Common myeloid progenitor, CD34-positive (primary cell): ENCODE measurements around the gene GPATCH1.

Experiments
- CTCF ChIA-PET: fragments of 350-600 bp; sonication (Branson Sonifier 250); formaldehyde crosslinking; loops from one replicate; lab custom pipeline; 2021; ENCODE audit warnings: antibody characterized with exemption; lab: Charles Lee
- POLR2A ChIA-PET: fragments of 350-600 bp; sonication (Branson Sonifier 250); formaldehyde crosslinking; loops from one replicate; lab custom pipeline; 2021; ENCODE audit warnings: antibody characterized with exemption; lab: Charles Lee
- DNase-seq, 3 donors: peaks; one replicate each; pipeline versions ENCODE4 v3.0.0 to v3.0.0-alpha.2; 2013
- H3K27ac ChIP-seq, 2 experiments: 1 replicate in 1 of 2; 2 replicates in 1 of 2; pipeline ENCODE4 v1.7.0; 2013; ENCODE audit warnings: inconsistent platforms in 2 of 2, low read length in 2 of 2, mild to moderate bottlenecking in 2 of 2, low read depth in 1 of 2, moderate library complexity in 1 of 2; ENCODE audit not compliant: severe bottlenecking in 2 of 2, insufficient read depth in 1 of 2, poor library complexity in 1 of 2
- H3K27me3 ChIP-seq, 5 experiments: replicated peaks in 2 of 5; 1 replicate in 3 of 5; 2 replicates in 2 of 5; pipeline versions ENCODE4 v1.6.1 to v1.7.0; 2013; ENCODE audit warnings: low read length in 4 of 5, mild to moderate bottlenecking in 2 of 5, moderate library complexity in 2 of 5, inconsistent platforms in 1 of 5; ENCODE audit not compliant: insufficient read depth in 5 of 5, control insufficient read depth in 4 of 5
- H3K36me3 ChIP-seq, 4 experiments: 1 replicate in 2 of 4; 2 replicates in 2 of 4; pipeline versions ENCODE4 v1.6.1 to v1.7.0; 2013; ENCODE audit warnings: low read length in 3 of 4, control low read depth in 1 of 4, mild to moderate bottlenecking in 1 of 4; ENCODE audit not compliant: control insufficient read depth in 4 of 4, insufficient read depth in 4 of 4
- H3K4me1 ChIP-seq, 4 experiments: 1 replicate in 3 of 4; 2 replicates in 1 of 4; pipeline versions ENCODE4 v1.6.1 to v1.7.1; 2013; ENCODE audit warnings: low read length in 3 of 4, mild to moderate bottlenecking in 3 of 4, control low read depth in 1 of 4, inconsistent platforms in 1 of 4, moderate library complexity in 1 of 4; ENCODE audit not compliant: control insufficient read depth in 4 of 4, insufficient read depth in 4 of 4; ENCODE audit errors: control extremely low read depth in 1 of 4
- H3K4me3 ChIP-seq, 7 experiments: 1 replicate in 4 of 7; 2 replicates in 3 of 7; pipeline versions ENCODE4 v1.5.1 to v1.7.0; 2013; ENCODE audit warnings: mild to moderate bottlenecking in 7 of 7, low read length in 6 of 7, moderate library complexity in 6 of 7, inconsistent platforms in 2 of 7, low read depth in 2 of 7, control low read depth in 1 of 7; ENCODE audit not compliant: insufficient read depth in 4 of 7, control insufficient read depth in 1 of 7; ENCODE audit errors: extremely low read depth in 1 of 7
- H3K9me3 ChIP-seq, 5 experiments: 1 replicate in 4 of 5; 2 replicates in 1 of 5; pipeline versions ENCODE4 v1.6.1 to v1.7.1; 2013; ENCODE audit warnings: low read length in 4 of 5, mild to moderate bottlenecking in 2 of 5, inconsistent platforms in 1 of 5, low read depth in 1 of 5, moderate library complexity in 1 of 5; ENCODE audit not compliant: control insufficient read depth in 4 of 5, insufficient read depth in 2 of 5; ENCODE audit errors: control extremely low read depth in 1 of 5
- WGBS: methylation state at CpG from one replicate; pipeline ENCODE4 v1.1.5; 2013; ENCODE audit not compliant: insufficient coverage; 5-methylcytosine and 5-hydroxymethylcytosine counted together

Gene GPATCH1

GRCh38 chr19:33139165-33139564, 58.2 kb downstream of the GPATCH1 start:
- CTCF ChIA-PET: interaction anchor here (0.7 to 1.4 kb wide), 2 partner anchors 9 to 40 kb away, joined by 3 read pairs; no protein-coding TSS in a partner anchor

GRCh38 chr19:33143897-33144405, 63.0 kb downstream of the GPATCH1 start:
- ChIA-PET CTCF (interaction anchor here (0.6 to 3.8 kb wide), 15 partner anchors 9 to 247 kb away, joined by 3 to 40 read pairs (median 4); no protein-coding TSS in a partner anchor), POLR2A (interaction anchor here (0.6 to 1.2 kb wide), 3 partner anchors 9 to 41 kb away, joined by 3 read pairs; no protein-coding TSS in a partner anchor)
- Histone ChIP-seq H3K4me3 (peak overlapping the region in 1 of 7 experiments; percentile 42), H3K9me3 (no peaks in the 10 kb centered on the region), H3K4me1 (peaks cover 0 to 4% (median 0%) of the 10 kb centered on the region in 4 experiments), H3K27ac (no peak overlapping the region), H3K27me3 (peaks cover 0 to 1% (median 0%) of the 10 kb centered on the region in 5 experiments), H3K36me3 (no peaks in the 10 kb centered on the region)
- WGBS: 16% methylated on average over 11 of the region's 23 CpGs
- peak; percentile 64 to 74 (median 73) for DNase-seq

More at GRCh38 chr19:33139165-33139564, 58.2 kb downstream of the GPATCH1 start:
- Histone ChIP-seq H3K4me3 (no peak overlapping the region), H3K9me3 (peaks cover 0 to 3% (median 0%) of the 10 kb centered on the region in 5 experiments), H3K27ac (no peak overlapping the region), H3K4me1 (peaks cover 0 to 4% (median 0%) of the 10 kb centered on the region in 4 experiments), H3K36me3 (no peaks in the 10 kb centered on the region), H3K27me3 (peaks cover 0 to 10% (median 3%) of the 10 kb centered on the region in 5 experiments)
- no peak for DNase-seq
- POLR2A ChIA-PET: no interaction called here
- WGBS: 90% methylated on average over 2 of the region's 4 CpGs

- no peak for DNase-seq
- H3K27me3 ChIP-seq: no peaks in the 10 kb centered on the region
- no peaks in the 10 kb centered on the region for H3K9me3 ChIP-seq
- peaks cover 0 to 4% (median 0%) of the 10 kb centered on the region in 4 experiments for H3K4me1 ChIP-seq
- no peak overlapping the region for H3K27ac ChIP-seq
- ChIA-PET CTCF (interaction anchor here (3.8 kb wide), 1 partner anchor 31 kb away, joined by 27 read pairs; no protein-coding TSS in a partner anchor), POLR2A (no interaction called here)
- no peak overlapping the region for H3K4me3 ChIP-seq
- 100% methylated on average over 2 of the region's 9 CpGs for WGBS
- no peaks in the 10 kb centered on the region for H3K36me3 ChIP-seq
These were observed 65.2 kb downstream of the GPATCH1 start for GRCh38 chr19:33146209-33146608.

GRCh38 chr19:33147538-33147937, 66.6 kb downstream of the GPATCH1 start:
- 98% methylated on average over 6 of the region's 6 CpGs for WGBS
- ChIA-PET POLR2A (no interaction called here), CTCF (interaction anchor here (1.0 to 3.8 kb wide), 3 partner anchors 13 to 224 kb away, joined by 3 to 27 read pairs (median 4); no protein-coding TSS in a partner anchor)
- H3K27ac ChIP-seq: no peak overlapping the region
- no peak for DNase-seq
- no peaks in the 10 kb centered on the region for H3K36me3 ChIP-seq
- H3K27me3 ChIP-seq: no peaks in the 10 kb centered on the region
- no peaks in the 10 kb centered on the region for H3K9me3 ChIP-seq
- peaks cover 0 to 4% (median 0%) of the 10 kb centered on the region in 4 experiments for H3K4me1 ChIP-seq
- no peak overlapping the region for H3K4me3 ChIP-seq

GRCh38 chr19:33150852-33151518, 70.0 kb downstream of the GPATCH1 start:
- 92% methylated on average over 10 of the region's 14 CpGs for WGBS
- CTCF ChIA-PET: interaction anchor here (0.8 to 1.5 kb wide), 4 partner anchors 10 to 33 kb away, joined by 3 to 5 read pairs (median 4); no protein-coding TSS in a partner anchor

GRCh38 chr19:33152176-33152575, 71.2 kb downstream of the GPATCH1 start:
- H3K4me3 ChIP-seq: no peak overlapping the region
- no peaks in the 10 kb centered on the region for H3K27me3 ChIP-seq
- no CpG with 5 or more reads among the region's 2 CpGs for WGBS
- peaks cover 0 to 8% (median 0%) of the 10 kb centered on the region in 4 experiments for H3K4me1 ChIP-seq
- CTCF ChIA-PET: interaction anchor here (1.5 to 1.8 kb wide), 3 partner anchors 8 to 26 kb away, joined by 3 to 10 read pairs (median 5); no protein-coding TSS in a partner anchor
- H3K9me3 ChIP-seq: no peaks in the 10 kb centered on the region
- no peaks in the 10 kb centered on the region for H3K36me3 ChIP-seq
- DNase-seq: no peak
- POLR2A ChIA-PET: interaction anchor here (0.7 kb wide), 2 partner anchors 24 to 109 kb away, joined by 3 read pairs; no protein-coding TSS in a partner anchor
- H3K27ac ChIP-seq: no peak overlapping the region

More at GRCh38 chr19:33150852-33151518, 70.0 kb downstream of the GPATCH1 start:
- no peak overlapping the region for H3K27ac ChIP-seq
- H3K36me3 ChIP-seq: no peaks in the 10 kb centered on the region
- DNase-seq: no peak
- H3K27me3 ChIP-seq: no peaks in the 10 kb centered on the region
- peaks cover 0 to 2% (median 0%) of the 10 kb centered on the region in 4 experiments for H3K4me1 ChIP-seq
- POLR2A ChIA-PET: interaction anchor here (0.6 kb wide), 1 partner anchor 78 kb away, joined by 3 read pairs; no protein-coding TSS in a partner anchor
- no peak overlapping the region for H3K4me3 ChIP-seq
- no peaks in the 10 kb centered on the region for H3K9me3 ChIP-seq
